ENCODE measurements around the gene SYNDIG1.
"Not testable (repeated sequence)": the region's sequence is repeated elsewhere in the genome, so short reads cannot be mapped to it uniquely, and the experiment has no call there.

SYNDIG1 gene

DNA sequence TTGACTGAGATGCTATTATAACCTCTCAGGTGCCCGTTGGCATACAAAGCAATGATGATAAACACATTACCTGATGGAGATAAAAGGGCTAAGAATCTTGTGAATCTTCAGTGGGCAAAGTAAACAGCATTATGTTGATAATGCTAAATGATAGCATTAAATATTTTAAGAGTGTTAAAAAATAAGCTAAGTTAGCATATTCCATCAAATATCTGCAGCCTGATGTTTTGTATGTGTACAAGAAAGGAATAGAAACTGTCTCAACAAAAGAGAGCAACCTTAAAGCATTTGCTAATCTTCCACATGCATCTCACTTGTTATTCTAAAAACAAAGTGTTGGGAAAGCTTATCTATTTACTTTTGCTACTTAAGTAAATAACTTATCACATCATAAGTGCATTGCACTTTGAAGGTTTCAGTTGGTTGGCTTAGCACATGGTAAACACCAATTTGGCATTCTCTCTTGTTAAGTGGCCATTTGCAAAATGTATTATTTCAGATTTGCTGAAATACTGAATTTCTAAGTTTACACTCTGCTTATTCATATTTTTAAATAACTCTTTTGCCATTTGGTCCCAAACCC, 151.6 kb downstream of the SYNDIG1 start:
- TF ChIP-seq, protein P1, sequence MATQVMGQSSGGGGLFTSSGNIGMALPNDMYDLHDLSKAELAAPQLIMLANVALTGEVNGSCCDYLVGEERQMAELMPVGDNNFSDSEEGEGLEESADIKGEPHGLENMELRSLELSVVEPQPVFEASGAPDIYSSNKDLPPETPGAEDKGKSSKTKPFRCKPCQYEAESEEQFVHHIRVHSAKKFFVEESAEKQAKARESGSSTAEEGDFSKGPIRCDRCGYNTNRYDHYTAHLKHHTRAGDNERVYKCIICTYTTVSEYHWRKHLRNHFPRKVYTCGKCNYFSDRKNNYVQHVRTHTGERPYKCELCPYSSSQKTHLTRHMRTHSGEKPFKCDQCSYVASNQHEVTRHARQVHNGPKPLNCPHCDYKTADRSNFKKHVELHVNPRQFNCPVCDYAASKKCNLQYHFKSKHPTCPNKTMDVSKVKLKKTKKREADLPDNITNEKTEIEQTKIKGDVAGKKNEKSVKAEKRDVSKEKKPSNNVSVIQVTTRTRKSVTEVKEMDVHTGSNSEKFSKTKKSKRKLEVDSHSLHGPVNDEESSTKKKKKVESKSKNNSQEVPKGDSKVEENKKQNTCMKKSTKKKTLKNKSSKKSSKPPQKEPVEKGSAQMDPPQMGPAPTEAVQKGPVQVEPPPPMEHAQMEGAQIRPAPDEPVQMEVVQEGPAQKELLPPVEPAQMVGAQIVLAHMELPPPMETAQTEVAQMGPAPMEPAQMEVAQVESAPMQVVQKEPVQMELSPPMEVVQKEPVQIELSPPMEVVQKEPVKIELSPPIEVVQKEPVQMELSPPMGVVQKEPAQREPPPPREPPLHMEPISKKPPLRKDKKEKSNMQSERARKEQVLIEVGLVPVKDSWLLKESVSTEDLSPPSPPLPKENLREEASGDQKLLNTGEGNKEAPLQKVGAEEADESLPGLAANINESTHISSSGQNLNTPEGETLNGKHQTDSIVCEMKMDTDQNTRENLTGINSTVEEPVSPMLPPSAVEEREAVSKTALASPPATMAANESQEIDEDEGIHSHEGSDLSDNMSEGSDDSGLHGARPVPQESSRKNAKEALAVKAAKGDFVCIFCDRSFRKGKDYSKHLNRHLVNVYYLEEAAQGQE (IDR thresholded peaks at IDR 0.05; ENCODE audit: insufficient replicate concordance, low read depth) = no peak
- no peak for TF ChIP-seq POLR2AphosphoS5 (IDR thresholded peaks at IDR 0.05; ENCODE audit: low read depth)
- no peak for TF ChIP-seq SPI1 (IDR thresholded peaks at IDR 0.05; ENCODE audit: borderline replicate concordance, low read depth)
- no peak for TF ChIP-seq GABPA (IDR thresholded peaks at IDR 0.05; ENCODE audit: low read depth)
- TF ChIP-seq CTCF (IDR thresholded peaks at IDR 0.05; ENCODE audit: insufficient read depth, low read length) = no peak
- Histone ChIP-seq H3K4me3 (replicated peaks; ENCODE audit: insufficient read depth, low read length) (no peak overlapping the region), H3K27me3 (ENCODE audit: insufficient read depth, poor library complexity, severe bottlenecking) (no peaks in the 10 kb centered on the region), H3K27ac (replicated peaks) (no peak overlapping the region)
- no peak for DNase-seq (ENCODE audit: low read depth in 1 of 2, low spot score in 1 of 2)

- no peak for TF ChIP-seq GABPA (IDR thresholded peaks at IDR 0.05; ENCODE audit: low read depth)
- no peak for TF ChIP-seq SPI1 (IDR thresholded peaks at IDR 0.05; ENCODE audit: borderline replicate concordance, low read depth)
- no peak for TF ChIP-seq POLR2AphosphoS5 (IDR thresholded peaks at IDR 0.05; ENCODE audit: low read depth)
- TF ChIP-seq, protein P1 (IDR thresholded peaks at IDR 0.05; ENCODE audit: insufficient replicate concordance, low read depth) = no peak
- no peak for TF ChIP-seq CTCF (IDR thresholded peaks at IDR 0.05; ENCODE audit: insufficient read depth, low read length)
- H3K4me3 ChIP-seq (replicated peaks; ENCODE audit: insufficient read depth, low read length) = no peak overlapping the region
These were observed 153.4 kb downstream of the SYNDIG1 start for GRCh38 chr20:24622856-24623255.

GRCh38 chr20:24626141-24626540, 156.7 kb downstream of the SYNDIG1 start:
- H3K27ac ChIP-seq (replicated peaks); H3K4me3 ChIP-seq (replicated peaks; ENCODE audit: insufficient read depth, low read length); H3K27me3 ChIP-seq (ENCODE audit: insufficient read depth, poor library complexity, severe bottlenecking); DNase-seq (ENCODE audit: low read depth in 1 of 2, low spot score in 1 of 2): not testable (repeated sequence)

More at GRCh38 chr20:24622856-24623255, 153.4 kb downstream of the SYNDIG1 start:
- Histone ChIP-seq H3K27ac (replicated peaks) (no peak overlapping the region), H3K27me3 (ENCODE audit: insufficient read depth, poor library complexity, severe bottlenecking) (no peaks in the 10 kb centered on the region)
- no peak for DNase-seq (ENCODE audit: low read depth in 1 of 2, low spot score in 1 of 2)

GRCh38 chr20:24627291-24627690, 157.9 kb downstream of the SYNDIG1 start:
- Histone ChIP-seq H3K27me3 (ENCODE audit: insufficient read depth, poor library complexity, severe bottlenecking) (no peaks in the 10 kb centered on the region), H3K4me3 (replicated peaks; ENCODE audit: insufficient read depth, low read length) (no peak overlapping the region), H3K27ac (replicated peaks) (no peak overlapping the region)
- no peak for DNase-seq (ENCODE audit: low read depth in 1 of 2, low spot score in 1 of 2)
- TF ChIP-seq CTCF (IDR thresholded peaks at IDR 0.05; ENCODE audit: insufficient read depth, low read length) (no peak), GABPA (IDR thresholded peaks at IDR 0.05; ENCODE audit: low read depth) (no peak), SPI1 (IDR thresholded peaks at IDR 0.05; ENCODE audit: borderline replicate concordance, low read depth) (no peak), POLR2AphosphoS5 (IDR thresholded peaks at IDR 0.05; ENCODE audit: low read depth) (no peak)
- TF ChIP-seq, protein P1 (IDR thresholded peaks at IDR 0.05; ENCODE audit: insufficient replicate concordance, low read depth) = no peak
